WI38 (cell line): ENCODE measurements around the gene YPEL5.

Source experiments
- H3K4me3 ChIP-seq: 2 replicates; pipeline ENCODE4 v1.5.1; 2011; ENCODE audit warnings: low read depth, mild to moderate bottlenecking, control low read depth, low read length
- TF ChIP-seq, protein P1 (sequence below): IDR thresholded peaks from 2 replicates; pipeline ENCODE4 v1.5.1; 2012; ENCODE audit warnings: low read depth, mild to moderate bottlenecking, control low read depth, low read length

YPEL5 gene

DNA sequence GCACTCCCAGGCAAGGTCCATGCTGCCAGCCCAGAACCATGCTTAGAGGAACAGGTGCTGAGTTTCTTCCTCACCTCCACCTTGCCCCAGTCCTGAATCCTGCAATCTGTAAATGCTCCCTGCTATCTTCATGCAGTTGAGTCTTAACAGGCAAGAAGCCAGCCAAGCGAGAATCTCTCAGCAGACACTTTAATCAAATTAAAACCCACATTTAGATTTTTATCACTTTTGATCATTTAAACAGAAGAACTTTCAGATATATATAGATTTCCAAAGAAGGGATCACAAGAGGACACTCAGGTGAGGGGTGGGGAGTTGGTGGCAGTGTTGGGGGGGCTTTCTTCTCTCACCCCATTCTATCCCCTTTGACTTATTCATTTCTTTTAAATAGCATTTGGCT, 58.6 kb downstream of the YPEL5 start:
- H3K4me3 ChIP-seq, result no peak overlapping the region
- TF ChIP-seq, protein P1, sequence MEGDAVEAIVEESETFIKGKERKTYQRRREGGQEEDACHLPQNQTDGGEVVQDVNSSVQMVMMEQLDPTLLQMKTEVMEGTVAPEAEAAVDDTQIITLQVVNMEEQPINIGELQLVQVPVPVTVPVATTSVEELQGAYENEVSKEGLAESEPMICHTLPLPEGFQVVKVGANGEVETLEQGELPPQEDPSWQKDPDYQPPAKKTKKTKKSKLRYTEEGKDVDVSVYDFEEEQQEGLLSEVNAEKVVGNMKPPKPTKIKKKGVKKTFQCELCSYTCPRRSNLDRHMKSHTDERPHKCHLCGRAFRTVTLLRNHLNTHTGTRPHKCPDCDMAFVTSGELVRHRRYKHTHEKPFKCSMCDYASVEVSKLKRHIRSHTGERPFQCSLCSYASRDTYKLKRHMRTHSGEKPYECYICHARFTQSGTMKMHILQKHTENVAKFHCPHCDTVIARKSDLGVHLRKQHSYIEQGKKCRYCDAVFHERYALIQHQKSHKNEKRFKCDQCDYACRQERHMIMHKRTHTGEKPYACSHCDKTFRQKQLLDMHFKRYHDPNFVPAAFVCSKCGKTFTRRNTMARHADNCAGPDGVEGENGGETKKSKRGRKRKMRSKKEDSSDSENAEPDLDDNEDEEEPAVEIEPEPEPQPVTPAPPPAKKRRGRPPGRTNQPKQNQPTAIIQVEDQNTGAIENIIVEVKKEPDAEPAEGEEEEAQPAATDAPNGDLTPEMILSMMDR, result no peak

DNA sequence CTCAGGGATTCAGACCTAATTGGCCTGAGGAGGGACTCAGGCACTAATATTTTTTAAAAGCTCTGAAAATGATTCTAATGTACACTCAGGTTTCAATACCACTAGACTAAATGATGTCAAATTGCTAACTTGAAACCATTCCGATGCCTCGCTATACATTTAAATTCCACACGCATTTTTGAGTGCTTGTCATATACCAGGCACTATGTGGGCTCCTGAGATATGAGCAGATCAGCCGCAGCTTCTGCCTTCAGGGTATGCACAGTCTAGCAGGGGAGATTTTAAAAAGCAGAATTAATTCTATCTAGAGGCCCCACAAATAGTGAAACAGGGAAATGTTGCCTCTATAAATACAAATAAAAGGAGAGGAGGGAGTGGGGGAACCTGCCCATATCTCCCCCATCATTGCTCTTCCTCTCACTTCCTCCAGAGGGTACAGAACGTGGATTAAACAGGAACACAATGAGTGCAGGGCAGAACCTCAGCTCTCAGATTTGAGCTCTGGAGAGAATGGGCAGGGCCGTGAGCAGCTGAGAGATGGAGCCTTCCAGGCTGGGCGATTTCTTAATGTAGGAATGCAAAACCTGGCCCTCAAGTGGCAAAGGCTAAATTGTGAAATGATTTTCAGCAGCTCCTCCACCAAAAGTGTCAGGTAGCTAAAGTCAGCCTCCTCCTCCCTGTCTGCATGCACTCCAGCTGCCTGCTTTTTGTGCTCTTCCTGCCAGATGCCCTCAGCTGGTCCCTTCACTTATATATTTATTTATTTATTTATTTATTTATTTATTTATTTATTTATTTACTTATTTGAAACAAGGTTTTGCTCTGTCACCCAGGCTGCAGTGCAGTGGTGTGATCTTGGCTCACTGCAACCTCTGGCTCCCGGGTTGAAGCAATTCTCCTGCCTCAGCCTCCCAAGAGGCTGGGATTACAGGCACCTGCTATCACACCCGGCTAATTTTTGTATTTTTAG, 59.9 kb downstream of the YPEL5 start:
- TF ChIP-seq, protein P1, result no peak
- H3K4me3 ChIP-seq, result no peak overlapping the region

- H3K4me3 ChIP-seq, result no peak overlapping the region
- TF ChIP-seq, protein P1, result peak; percentile 73
Measured at GRCh38 chr2:30208453-30208852, 61.6 kb downstream of the YPEL5 start.

- TF ChIP-seq, protein P1, result no peak
- H3K4me3 ChIP-seq, result no peak overlapping the region
Measured at GRCh38 chr2:30209227-30209626, 62.4 kb downstream of the YPEL5 start.
